Ovary (tissue), 9 donors: Measurements from ENCODE around the gene SURF1. TPM values are rescaled to one million over a fixed set of nuclear protein-coding genes. Genes with fewer than 3 reads are reported as not detected.

ENCODE experiments used
- DNase-seq, 5 donors: peaks; one replicate each; pipeline ENCODE4 v3.0.0-alpha.2; 2019 to 2020
- H3K27ac ChIP-seq, 2 donors: fragments of 200-600 bp; one replicate each; pipeline versions ENCODE4 v1.5.1 to v1.8.0; 2019 to 2022
- H3K27me3 ChIP-seq: fragments of 200-600 bp; one replicate; pipeline ENCODE4 v1.8.0; 2022
- H3K36me3 ChIP-seq: fragments of 200-600 bp; sonication (generic); one replicate; pipeline ENCODE4 v1.5.1; 2019
- H3K4me1 ChIP-seq: one replicate; pipeline ENCODE4 v1.8.1; 2013; ENCODE audit warnings: mild to moderate bottlenecking, moderate library complexity; ENCODE audit not compliant: insufficient read depth
- H3K4me3 ChIP-seq: fragments of 200-600 bp; sonication (generic); one replicate; pipeline ENCODE4 v1.5.1; 2017
- H3K9me3 ChIP-seq, 2 donors: fragments of 200-600 bp in 1 of 2; sonication (generic) in 1 of 2; one replicate each; pipeline versions ENCODE4 v1.5.1 to v1.8.1; 2013 to 2019; ENCODE audit warnings: mild to moderate bottlenecking in 1 of 2, moderate library complexity in 1 of 2
- EP300 ChIP-seq: sonication (generic); formaldehyde crosslinking; IDR thresholded peaks from one replicate; pipeline ENCODE4 v1.6.1; 2017; ENCODE audit warnings: antibody characterized with exemption
- POLR2A ChIP-seq: fragments of 450-650 bp; IDR thresholded peaks from one replicate; pipeline ENCODE4 v1.6.1; 2017; ENCODE audit warnings: antibody characterized with exemption, mild to moderate bottlenecking, moderate library complexity
- WGBS, 3 donors: extraction: QIAGEN DNeasy Blood & Tissue Kit in 1 of 3; methylation state at CpG; one replicate each; pipeline versions ENCODE4 v1.1.5 to v1.1.7; 2013 to 2017; 5-methylcytosine and 5-hydroxymethylcytosine counted together
- intact Hi-C, 4 donors: fragments of 100-400 bp; cut with DNase I; formaldehyde crosslinking; loops; one replicate each; pipeline versions ENCODE4 v1.11.0 to v1.15.1; 2022 to 2023
- polyA plus RNA-seq, 2 donors: library from polyadenylated mRNA; stranded (reverse); fragments of 200-250 nt in 1 of 2; fragments of 350-450 nt in 1 of 2; fragmentation: Illumina TruSeq in 1 of 2; extraction: RNeasy Lipid Tissue Mini Kit (QIAGEN cat#74804) in 1 of 2; gene quantifications; one replicate each; pipeline ENCODE4 v1.2.3, GENCODE V29; 2013 to 2014
- total RNA-seq, 7 donors: library from RNA; depleted of rRNA in 2 of 7; stranded (reverse); fragments of >200 nt in 2 of 7; fragmentation: NEBNext Ultra II Directional in 3 of 7; extraction: Animal tissue kit (Norgen Biotek cat#: 25700) in 3 of 7; gene quantifications; one replicate each; pipeline versions ENCODE4 v1.1.0 to v1.2.4, GENCODE V29; 2016 to 2023
- TF ChIP-seq, protein P1 (sequence below), 3 donors: fragments of 450-650 bp in 2 of 3; fragments of 200-600 bp in 1 of 3; IDR thresholded peaks; one replicate each; pipeline versions ENCODE4 v1.5.1 to v1.8.0; 2016 to 2022; ENCODE audit warnings: antibody characterized with exemption in 3 of 3, mild to moderate bottlenecking in 1 of 3
- donor health status: DM: no; HTN: no; CAD: no; lungs with moderate emphysema.
- donor health status: DM: no; HTN: no; CAD: no.
- donor health status: Bipolar disorder and iron deficiency.
- donor health status: DM: yes; HTN: yes; CAD: no.
- donor health status: DM: no; HTN: no; CAD: no.
- donor health status: DM: yes; HTN: yes; CAD: no.

SURF1 gene
- total and polyA plus RNA-seq, 9 donors = 23.5 to 51.3 (median 35.6) TPM

DNA sequence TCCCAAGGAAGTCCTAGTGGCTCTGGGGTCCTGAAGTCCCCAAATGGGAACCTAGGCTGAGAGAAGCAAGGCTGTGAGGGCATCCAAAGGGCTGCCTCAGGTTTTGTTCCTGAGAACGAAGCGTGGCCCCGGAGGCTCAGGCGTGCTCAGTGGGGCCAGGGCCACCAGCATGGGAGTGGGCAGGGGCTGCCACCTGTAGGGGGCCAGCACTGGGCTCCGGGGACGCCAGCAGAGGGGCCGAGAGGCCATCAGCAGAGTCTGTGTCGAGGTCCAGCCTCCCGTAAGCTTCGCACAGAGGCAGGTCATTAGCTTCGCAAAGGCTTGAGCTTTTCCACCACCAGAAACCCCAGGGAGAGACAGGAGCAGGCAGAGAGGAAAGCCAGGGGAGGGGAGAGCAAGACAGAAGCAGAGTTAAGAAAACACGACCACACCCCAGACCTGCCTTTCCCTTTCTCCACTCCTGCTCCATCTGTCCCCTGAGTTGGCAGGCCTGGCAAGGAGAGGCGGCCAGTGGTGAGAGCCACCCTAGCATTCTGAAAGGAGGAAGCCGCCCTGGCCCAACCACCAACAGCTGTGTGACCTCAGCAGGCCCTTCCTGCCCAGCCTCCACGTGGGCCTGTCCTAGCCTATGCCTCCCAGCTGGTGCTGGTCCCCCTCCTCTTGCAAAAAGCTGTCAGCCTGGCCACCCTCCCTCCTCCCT is 14.8 kb downstream of the SURF1 start:
- no peak overlapping the region for H3K4me3 ChIP-seq
- peaks cover 3% of the 10 kb centered on the region for H3K4me1 ChIP-seq
- 80 to 83% (median 82%) methylated on average over 15 of the region's 15 CpGs for WGBS, 3 donors
- no peaks in the 10 kb centered on the region for H3K9me3 ChIP-seq
- H3K27me3 ChIP-seq = no peaks in the 10 kb centered on the region
- TF ChIP-seq POLR2A = no peak
- TF ChIP-seq, protein P1, sequence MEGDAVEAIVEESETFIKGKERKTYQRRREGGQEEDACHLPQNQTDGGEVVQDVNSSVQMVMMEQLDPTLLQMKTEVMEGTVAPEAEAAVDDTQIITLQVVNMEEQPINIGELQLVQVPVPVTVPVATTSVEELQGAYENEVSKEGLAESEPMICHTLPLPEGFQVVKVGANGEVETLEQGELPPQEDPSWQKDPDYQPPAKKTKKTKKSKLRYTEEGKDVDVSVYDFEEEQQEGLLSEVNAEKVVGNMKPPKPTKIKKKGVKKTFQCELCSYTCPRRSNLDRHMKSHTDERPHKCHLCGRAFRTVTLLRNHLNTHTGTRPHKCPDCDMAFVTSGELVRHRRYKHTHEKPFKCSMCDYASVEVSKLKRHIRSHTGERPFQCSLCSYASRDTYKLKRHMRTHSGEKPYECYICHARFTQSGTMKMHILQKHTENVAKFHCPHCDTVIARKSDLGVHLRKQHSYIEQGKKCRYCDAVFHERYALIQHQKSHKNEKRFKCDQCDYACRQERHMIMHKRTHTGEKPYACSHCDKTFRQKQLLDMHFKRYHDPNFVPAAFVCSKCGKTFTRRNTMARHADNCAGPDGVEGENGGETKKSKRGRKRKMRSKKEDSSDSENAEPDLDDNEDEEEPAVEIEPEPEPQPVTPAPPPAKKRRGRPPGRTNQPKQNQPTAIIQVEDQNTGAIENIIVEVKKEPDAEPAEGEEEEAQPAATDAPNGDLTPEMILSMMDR (IDR thresholded peaks at IDR 0.05) = no peak
- no peak for TF ChIP-seq EP300
- no peak overlapping the region for H3K27ac ChIP-seq
- DNase-seq = no peak
- intact Hi-C loops = no loop called here
- no peaks in the 10 kb centered on the region for H3K36me3 ChIP-seq

DNA sequence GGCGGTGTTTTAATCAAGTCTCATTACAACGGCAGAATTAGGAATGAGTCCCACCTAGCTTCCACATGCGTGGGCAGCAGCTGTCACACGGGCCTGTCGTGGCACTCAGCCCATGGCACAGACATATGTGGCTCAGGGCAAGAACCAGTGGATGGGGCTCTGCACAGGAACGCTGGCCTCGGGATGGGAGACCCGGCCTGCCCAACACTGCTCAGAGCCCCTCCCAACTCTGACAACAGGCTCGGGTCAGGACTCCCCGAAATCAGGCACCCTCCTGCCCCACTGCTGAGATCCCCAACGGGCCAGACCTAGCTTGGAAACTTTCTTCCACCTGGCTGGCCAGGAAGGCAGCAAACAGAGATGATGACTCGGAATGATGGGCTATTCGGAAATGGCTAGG is 15.4 kb downstream of the SURF1 start:
- H3K27me3 ChIP-seq = no peaks in the 10 kb centered on the region
- no peak overlapping the region for H3K27ac ChIP-seq
- peaks cover 2% of the 10 kb centered on the region for H3K4me1 ChIP-seq
- H3K36me3 ChIP-seq = no peaks in the 10 kb centered on the region
- no peak for DNase-seq
- no peaks in the 10 kb centered on the region for H3K9me3 ChIP-seq
- intact Hi-C loops = no loop called here
- TF ChIP-seq, protein P1 (IDR thresholded peaks at IDR 0.05) = no peak
- no peak for TF ChIP-seq EP300
- TF ChIP-seq POLR2A = no peak
- 76 to 79% (median 78%) methylated on average over 11 to 13 of the region's 13 CpGs for WGBS, 3 donors
- H3K4me3 ChIP-seq = no peak overlapping the region

DNA sequence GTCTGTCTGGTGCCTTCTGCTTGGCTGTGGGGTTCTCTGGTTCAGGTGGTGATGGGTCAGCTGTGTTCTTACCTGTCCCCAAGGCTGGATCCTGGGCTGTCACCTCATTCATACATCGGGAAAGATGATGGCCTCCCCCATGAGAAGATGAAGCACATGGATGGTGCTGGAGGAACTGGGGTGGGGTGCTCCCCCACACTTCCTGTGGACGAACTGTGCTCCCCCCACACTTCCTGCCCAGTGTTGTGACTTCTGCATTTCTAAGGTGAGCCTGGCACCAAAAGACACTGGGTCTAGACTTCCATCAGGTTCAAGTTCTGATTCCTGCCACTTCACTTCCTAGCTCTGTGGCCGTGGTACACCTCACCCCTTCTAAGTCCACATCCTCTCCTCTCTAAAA is 16.0 kb downstream of the SURF1 start:
- peaks cover 2% of the 10 kb centered on the region for H3K4me1 ChIP-seq
- no peaks in the 10 kb centered on the region for H3K36me3 ChIP-seq
- H3K4me3 ChIP-seq = no peak overlapping the region
- H3K27me3 ChIP-seq = no peaks in the 10 kb centered on the region
- TF ChIP-seq POLR2A (no peak), EP300 (no peak)
- TF ChIP-seq, protein P1 (IDR thresholded peaks at IDR 0.05) = no peak
- H3K9me3 ChIP-seq = no peaks in the 10 kb centered on the region
- 64 to 82% (median 75%) methylated on average over 3 of the region's 3 CpGs for WGBS, 3 donors
- DNase-seq = no peak
- no peak overlapping the region for H3K27ac ChIP-seq
- intact Hi-C loops = no loop called here

DNA sequence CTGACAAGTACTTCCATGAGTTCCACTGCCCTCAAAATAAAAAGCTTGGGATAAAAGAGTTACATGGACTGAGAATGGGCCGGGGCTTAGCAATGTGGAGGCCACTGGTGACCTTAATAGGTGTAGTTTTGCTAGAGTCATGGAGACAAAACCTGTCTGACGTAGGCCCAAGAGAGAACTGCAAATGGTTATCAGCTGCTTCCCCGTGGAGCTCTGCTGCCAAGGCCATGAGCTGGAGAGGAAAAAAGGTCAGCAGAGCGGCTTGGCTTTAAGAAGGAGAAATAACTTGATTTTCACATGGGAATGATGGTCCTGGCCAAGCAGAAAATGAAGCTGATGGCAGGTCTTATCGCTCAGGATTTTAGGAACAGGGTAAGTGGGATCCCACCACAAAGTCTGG is 16.6 kb downstream of the SURF1 start:
- no peaks in the 10 kb centered on the region for H3K36me3 ChIP-seq
- 52 to 58% (median 56%) methylated on average over 5 of the region's 5 CpGs for WGBS, 3 donors
- H3K4me1 ChIP-seq = peaks cover 5% of the 10 kb centered on the region
- H3K27me3 ChIP-seq = no peaks in the 10 kb centered on the region
- no peak overlapping the region for H3K27ac ChIP-seq
- DNase-seq = no peak
- H3K9me3 ChIP-seq = no peaks in the 10 kb centered on the region
- intact Hi-C loops = no loop called here
- TF ChIP-seq POLR2A (no peak), EP300 (no peak)
- TF ChIP-seq, protein P1 (IDR thresholded peaks at IDR 0.05) = no peak
- no peak overlapping the region for H3K4me3 ChIP-seq
